ENCODE results near the gene EFCAB8.

The EFCAB8 gene

DNA sequence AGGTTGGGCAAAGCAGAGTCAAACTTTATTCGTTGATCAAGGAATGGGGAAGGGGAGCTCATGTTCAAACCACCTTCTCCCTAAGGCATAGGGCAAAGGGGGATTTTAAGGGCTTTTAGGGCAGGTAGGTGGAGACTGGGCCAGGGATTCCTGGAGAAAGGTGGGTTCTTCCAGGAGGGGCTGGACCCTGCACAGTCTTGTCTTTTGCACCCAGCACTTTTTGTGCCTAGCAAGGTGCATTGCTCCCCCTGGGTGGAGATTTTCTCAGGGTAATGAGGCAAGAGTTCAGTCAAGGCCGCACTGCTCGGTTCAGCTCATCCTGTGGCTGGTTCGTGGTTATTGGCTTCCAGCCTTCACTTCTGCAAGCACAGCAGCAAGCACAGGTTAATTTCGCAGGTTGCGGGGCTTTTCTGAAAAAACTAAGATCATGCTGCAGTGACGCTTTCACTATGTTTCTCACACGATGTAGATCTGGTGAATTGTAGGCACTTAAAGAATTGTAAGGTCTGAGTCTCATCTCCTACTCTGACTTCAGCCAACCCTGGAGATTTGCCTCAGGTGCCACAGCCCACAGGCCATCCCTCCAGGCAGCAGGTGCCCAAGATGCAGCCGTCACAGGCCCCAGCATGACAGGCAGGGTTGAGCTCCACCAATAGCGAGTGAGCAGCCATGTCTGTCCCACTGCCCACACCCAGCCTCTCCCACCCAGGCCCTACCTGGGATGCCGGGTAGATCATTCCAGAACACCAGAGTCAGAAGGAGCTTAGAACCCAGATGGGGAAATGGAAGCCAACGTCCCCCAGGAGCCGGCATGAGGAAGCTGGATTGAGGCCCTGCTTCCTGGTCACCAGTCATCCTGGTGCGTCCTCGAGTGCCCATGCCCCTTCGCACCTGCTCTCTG, 108.4 kb downstream of the EFCAB8 start:
- H3K4me1 Mint-ChIP-seq = peaks cover 31% of the 10 kb centered on the region
- no peak for DNase-seq
- no peaks in the 10 kb centered on the region for H3K36me3 Mint-ChIP-seq (ENCODE audit: low read depth)
- no peak overlapping the region for H3K4me3 Mint-ChIP-seq
- H3K27ac Mint-ChIP-seq = no peak overlapping the region
- H3K9me3 Mint-ChIP-seq = no peaks in the 10 kb centered on the region
- TF ChIP-seq, protein P1, sequence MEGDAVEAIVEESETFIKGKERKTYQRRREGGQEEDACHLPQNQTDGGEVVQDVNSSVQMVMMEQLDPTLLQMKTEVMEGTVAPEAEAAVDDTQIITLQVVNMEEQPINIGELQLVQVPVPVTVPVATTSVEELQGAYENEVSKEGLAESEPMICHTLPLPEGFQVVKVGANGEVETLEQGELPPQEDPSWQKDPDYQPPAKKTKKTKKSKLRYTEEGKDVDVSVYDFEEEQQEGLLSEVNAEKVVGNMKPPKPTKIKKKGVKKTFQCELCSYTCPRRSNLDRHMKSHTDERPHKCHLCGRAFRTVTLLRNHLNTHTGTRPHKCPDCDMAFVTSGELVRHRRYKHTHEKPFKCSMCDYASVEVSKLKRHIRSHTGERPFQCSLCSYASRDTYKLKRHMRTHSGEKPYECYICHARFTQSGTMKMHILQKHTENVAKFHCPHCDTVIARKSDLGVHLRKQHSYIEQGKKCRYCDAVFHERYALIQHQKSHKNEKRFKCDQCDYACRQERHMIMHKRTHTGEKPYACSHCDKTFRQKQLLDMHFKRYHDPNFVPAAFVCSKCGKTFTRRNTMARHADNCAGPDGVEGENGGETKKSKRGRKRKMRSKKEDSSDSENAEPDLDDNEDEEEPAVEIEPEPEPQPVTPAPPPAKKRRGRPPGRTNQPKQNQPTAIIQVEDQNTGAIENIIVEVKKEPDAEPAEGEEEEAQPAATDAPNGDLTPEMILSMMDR (IDR thresholded peaks at IDR 0.05) = no peak
- peaks cover 13% of the 10 kb centered on the region for H3K27me3 Mint-ChIP-seq (ENCODE audit: low read depth, poor library complexity)

DNA sequence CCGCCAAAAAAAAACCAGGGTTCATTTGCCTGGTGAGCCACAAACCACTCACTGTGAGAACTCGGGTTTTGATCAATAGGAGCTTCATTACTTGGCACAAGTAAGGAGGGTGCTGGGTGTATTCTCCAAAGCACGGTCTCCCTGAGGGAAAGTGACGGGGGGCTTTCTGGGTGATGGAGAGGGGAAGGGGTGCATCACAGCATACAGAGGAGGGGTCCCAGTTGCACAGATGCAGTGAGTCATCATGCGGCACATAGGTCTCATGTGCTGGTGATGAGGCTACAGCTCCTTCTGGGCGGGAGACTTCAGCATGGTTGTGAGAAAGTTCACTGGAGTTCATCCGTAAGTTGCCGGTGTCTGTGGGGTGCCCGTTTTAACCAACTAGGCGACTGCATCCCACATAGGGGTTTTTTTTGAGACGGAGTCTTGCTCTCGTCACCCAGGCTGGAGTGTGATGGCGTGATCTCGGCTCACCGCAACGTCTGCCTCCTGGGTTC, 109.3 kb downstream of the EFCAB8 start:
- no peak overlapping the region for H3K27ac Mint-ChIP-seq
- no peaks in the 10 kb centered on the region for H3K9me3 Mint-ChIP-seq
- peaks cover 26% of the 10 kb centered on the region for H3K4me1 Mint-ChIP-seq
- H3K36me3 Mint-ChIP-seq (ENCODE audit: low read depth) = no peaks in the 10 kb centered on the region
- H3K27me3 Mint-ChIP-seq (ENCODE audit: low read depth, poor library complexity) = peaks cover 13% of the 10 kb centered on the region
- no peak for DNase-seq
- H3K4me3 Mint-ChIP-seq = no peak overlapping the region
- TF ChIP-seq, protein P1 (IDR thresholded peaks at IDR 0.05) = no peak

DNA sequence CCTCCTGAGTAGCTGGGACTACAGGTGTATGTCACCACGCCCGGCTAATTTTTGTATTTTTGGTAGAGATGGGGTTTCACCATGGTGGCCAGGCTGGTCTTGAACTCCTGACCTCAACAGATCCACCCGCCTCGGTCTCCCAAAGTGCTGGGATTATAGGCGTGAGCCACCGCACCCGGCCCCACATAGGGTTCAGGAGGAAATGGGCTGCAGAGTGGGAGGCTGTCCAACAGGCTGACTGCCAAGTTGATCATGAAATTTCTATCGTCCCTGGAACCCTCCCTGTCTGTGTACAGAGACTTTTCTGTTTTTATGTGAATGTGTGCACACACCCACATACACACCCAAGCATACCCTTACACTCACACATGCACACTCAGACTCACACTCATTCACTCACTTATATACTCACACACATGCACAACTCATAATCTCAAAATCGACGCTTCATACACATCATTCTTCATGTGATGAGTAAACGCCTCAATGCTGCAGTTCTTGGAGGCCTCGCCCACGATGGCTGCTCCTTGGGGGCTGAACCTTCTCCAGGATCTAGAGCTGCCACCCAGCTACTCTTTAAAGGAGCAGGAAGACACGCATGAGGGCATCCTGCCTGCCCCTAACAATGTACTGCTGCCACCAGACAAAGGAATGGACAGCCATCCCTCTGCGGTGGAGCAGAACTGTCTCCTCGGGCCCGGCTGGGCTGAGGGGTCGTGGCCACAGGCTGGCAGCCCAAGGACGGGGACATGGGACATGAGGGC, 109.9 kb downstream of the EFCAB8 start:
- Mint-ChIP-seq H3K27ac (peak overlapping the region; percentile 7), H3K4me3 (no peak overlapping the region), H3K36me3 (ENCODE audit: low read depth) (no peaks in the 10 kb centered on the region), H3K27me3 (ENCODE audit: low read depth, poor library complexity) (peaks cover 11% of the 10 kb centered on the region), H3K9me3 (no peaks in the 10 kb centered on the region), H3K4me1 (peaks cover 26% of the 10 kb centered on the region)
- TF ChIP-seq, protein P1 (IDR thresholded peaks at IDR 0.05) = no peak
- no peak for DNase-seq

DNA sequence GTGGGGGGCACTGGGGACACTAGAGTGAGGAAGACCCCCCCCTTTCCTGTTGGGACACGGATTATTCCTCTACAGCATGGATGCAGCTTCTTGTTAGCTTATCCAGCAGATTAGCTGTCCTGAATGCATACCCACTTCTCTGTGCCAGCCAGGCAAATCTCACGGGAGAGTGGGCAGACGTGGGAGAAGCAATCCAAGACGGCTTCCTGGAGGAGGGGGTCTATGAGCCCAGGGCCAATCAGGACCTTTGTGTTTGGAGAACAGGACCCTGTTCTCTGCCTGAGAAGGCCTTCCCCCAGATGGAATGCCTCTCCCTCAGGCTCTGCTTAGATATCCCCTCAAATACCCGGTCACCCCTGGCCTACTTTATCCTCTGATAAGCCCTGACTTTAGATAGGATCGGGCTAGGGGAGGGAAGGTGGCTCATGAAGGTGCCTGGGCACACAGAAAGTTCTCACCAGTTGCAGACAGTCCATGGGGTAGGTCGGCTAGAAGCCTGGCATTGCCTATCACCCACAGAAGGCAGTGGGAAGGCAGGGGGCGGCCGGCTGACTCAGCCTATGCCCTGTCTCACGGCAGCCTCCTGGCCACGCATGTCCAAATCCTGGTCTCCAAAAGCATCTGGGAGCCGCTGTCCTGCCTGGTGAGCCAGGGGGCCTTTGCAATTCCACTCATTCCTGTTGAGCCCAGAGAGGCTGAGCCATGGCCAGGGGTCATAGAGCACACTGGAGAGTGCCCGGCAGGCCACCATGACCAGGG, 110.8 kb downstream of the EFCAB8 start:
- H3K27me3 Mint-ChIP-seq (ENCODE audit: low read depth, poor library complexity) = peaks cover 7% of the 10 kb centered on the region
- TF ChIP-seq, protein P1 (IDR thresholded peaks at IDR 0.05) = no peak
- H3K27ac Mint-ChIP-seq = peak overlapping the region; percentile 73
- no peak overlapping the region for H3K4me3 Mint-ChIP-seq
- no peaks in the 10 kb centered on the region for H3K36me3 Mint-ChIP-seq (ENCODE audit: low read depth)
- no peak for DNase-seq
- H3K4me1 Mint-ChIP-seq = peaks cover 30% of the 10 kb centered on the region
- H3K9me3 Mint-ChIP-seq = no peaks in the 10 kb centered on the region

DNA sequence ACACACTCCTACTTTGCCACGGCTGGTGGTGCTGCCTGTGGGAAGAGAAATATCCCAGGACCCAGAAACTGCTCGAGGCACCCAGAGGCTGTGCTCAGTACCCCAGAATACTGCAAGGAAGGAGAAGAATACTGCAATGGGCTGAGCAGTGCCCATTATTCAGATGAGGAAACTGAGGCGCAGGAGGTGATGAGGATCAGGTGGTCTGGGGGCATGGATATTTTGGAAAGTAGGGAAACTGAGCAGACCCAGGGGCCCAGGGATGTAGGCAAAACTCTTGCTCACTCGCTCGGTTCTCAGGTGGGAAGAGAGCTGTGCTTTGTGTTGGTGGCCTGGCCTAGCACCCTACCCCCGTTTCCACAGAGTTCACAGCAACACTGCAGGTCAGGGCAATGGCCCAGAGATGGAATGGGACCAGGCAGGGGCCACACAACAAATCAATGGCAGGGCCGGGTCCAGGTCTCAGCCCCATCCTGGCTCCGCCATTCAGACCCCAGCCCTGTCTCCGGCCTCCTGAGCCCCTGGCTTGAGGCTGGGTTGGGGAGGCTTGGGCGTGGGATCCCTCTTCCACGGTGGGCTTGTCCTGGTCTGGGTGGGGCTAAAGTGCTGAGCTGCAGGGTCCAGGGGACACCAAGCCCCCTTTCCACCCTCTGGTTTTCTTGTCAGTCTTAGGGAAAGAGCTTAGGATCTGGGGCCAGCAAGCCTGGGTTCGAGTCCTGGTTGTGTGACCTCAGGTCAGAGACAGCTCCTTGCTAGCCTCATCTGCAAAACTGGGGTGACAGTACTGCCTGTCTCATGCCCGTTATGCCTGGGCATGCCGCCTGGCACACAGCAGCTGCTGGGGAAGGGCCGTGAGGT, 111.6 kb downstream of the EFCAB8 start:
- H3K36me3 Mint-ChIP-seq (ENCODE audit: low read depth) = no peaks in the 10 kb centered on the region

More for the DNA sequence above, 111.6 kb downstream of the EFCAB8 start:
- Mint-ChIP-seq H3K27me3 (ENCODE audit: low read depth, poor library complexity) (peaks cover 7% of the 10 kb centered on the region), H3K4me1 (peaks cover 34% of the 10 kb centered on the region), H3K4me3 (no peak overlapping the region), H3K27ac (peak overlapping the region; percentile 73), H3K9me3 (no peaks in the 10 kb centered on the region)
- TF ChIP-seq, protein P1 (IDR thresholded peaks at IDR 0.05) = no peak
- no peak for DNase-seq

Measured in nephron progenitor cell (in vitro differentiated cells).